GM23338 (cell line): ENCODE results near the gene OR52E5. TPM values are rescaled to one million over a fixed set of nuclear protein-coding genes. Genes with fewer than 3 reads are reported as not detected.

Source experiments
- ATAC-seq: fragments of 200-7000 bp; cut with Tn5 transposase; 3 replicates; pipeline ENCODE4 v1.9.1; 2020
- DNase-seq: peaks from one replicate; pipeline ENCODE4 v3.0.0-alpha.2; 2015; ENCODE audit warnings: low spot score
- H2AFZ ChIP-seq: fragments of 200-600 bp; sonication (generic); 2 replicates; pipeline ENCODE4 v1.8.0; 2016; ENCODE audit warnings: antibody characterized with exemption, mild to moderate bottlenecking, moderate library complexity
- H3F3A ChIP-seq: fragments of 200-600 bp; sonication (generic); replicated peaks from 2 replicates; pipeline ENCODE4 v1.8.0; 2017; ENCODE audit warnings: antibody characterized with exemption, mixed run types, low read depth
- H3K27ac ChIP-seq: fragments of 200-600 bp; sonication (generic); 2 replicates; pipeline ENCODE4 v1.6.1; 2016; ENCODE audit warnings: low read depth
- H3K27me3 ChIP-seq: fragments of 200-600 bp; sonication (generic); 2 replicates; pipeline ENCODE4 v1.8.0; 2016; ENCODE audit warnings: mild to moderate bottlenecking, mixed run types, moderate library complexity; ENCODE audit not compliant: insufficient read depth
- H3K36me3 ChIP-seq: fragments of 200-600 bp; sonication (generic); 2 replicates; pipeline ENCODE4 v1.8.0; 2016; ENCODE audit warnings: mild to moderate bottlenecking; ENCODE audit not compliant: insufficient read depth
- H3K4me1 ChIP-seq: fragments of 200-600 bp; sonication (generic); 2 replicates; pipeline ENCODE4 v1.8.0; 2016; ENCODE audit warnings: mild to moderate bottlenecking, moderate library complexity; ENCODE audit not compliant: insufficient read depth
- H3K4me2 ChIP-seq: fragments of 200-600 bp; sonication (generic); 2 replicates; pipeline ENCODE4 v1.7.1; 2017; ENCODE audit warnings: mixed run types
- H3K4me3 ChIP-seq: fragments of 200-600 bp; sonication (generic); 2 replicates; pipeline ENCODE4 v1.6.1; 2016; ENCODE audit warnings: mixed run types
- H3K79me2 ChIP-seq: fragments of 200-600 bp; sonication (generic); replicated peaks from 2 replicates; pipeline ENCODE4 v1.8.0; 2017; ENCODE audit warnings: mild to moderate bottlenecking; ENCODE audit not compliant: insufficient read depth
- H3K9me2 ChIP-seq: fragments of 200-600 bp; sonication (generic); 2 replicates; pipeline ENCODE4 v1.8.0; 2017; ENCODE audit not compliant: insufficient read depth
- H4K20me1 ChIP-seq: fragments of 200-600 bp; sonication (generic); replicated peaks from 2 replicates; pipeline ENCODE4 v1.8.0; 2017; ENCODE audit warnings: mild to moderate bottlenecking; ENCODE audit not compliant: insufficient read depth
- H3K27ac Mint-ChIP-seq: 2 replicates; pipeline ENCODE4 v1.8.0; 2020; ENCODE audit warnings: inconsistent platforms, mild to moderate bottlenecking, moderate library complexity, mixed read lengths
- H3K27me3 Mint-ChIP-seq: 3 replicates; pipeline ENCODE4 v1.8.0; 2022; ENCODE audit warnings: low read depth, mild to moderate bottlenecking, moderate library complexity, mixed read lengths, inconsistent platforms; ENCODE audit not compliant: insufficient read depth, poor library complexity
- H3K36me3 Mint-ChIP-seq: 3 replicates; pipeline ENCODE4 v1.8.0; 2021; ENCODE audit warnings: low read depth, mild to moderate bottlenecking, inconsistent platforms, moderate library complexity, mixed read lengths
- H3K4me1 Mint-ChIP-seq: 3 replicates; pipeline ENCODE4 v1.8.0; 2020; ENCODE audit warnings: mild to moderate bottlenecking, inconsistent platforms, mixed read lengths
- H3K4me3 Mint-ChIP-seq: 3 replicates; pipeline ENCODE4 v1.8.0; 2021; ENCODE audit warnings: moderate library complexity, mild to moderate bottlenecking, inconsistent platforms, mixed read lengths
- H3K9me3 Mint-ChIP-seq: 3 replicates; pipeline ENCODE4 v1.8.0; 2020; ENCODE audit warnings: moderate library complexity, mild to moderate bottlenecking, inconsistent platforms, mixed read lengths
- CREB1 ChIP-seq: fragments of 250-450 bp; sonication (Bioruptor Pico); IDR thresholded peaks from 2 replicates; pipeline ENCODE4 v1.5.0; 2020; ENCODE audit warnings: low read depth, mild to moderate bottlenecking, moderate library complexity
- EZH2 ChIP-seq: fragments of 200-600 bp; sonication (generic); IDR thresholded peaks from one replicate; pipeline ENCODE4 v1.8.0; 2017; ENCODE audit warnings: antibody characterized with exemption, mild to moderate bottlenecking, low read depth; ENCODE audit not compliant: unreplicated experiment
- EZH2phosphoT487 ChIP-seq: fragments of 200-600 bp; sonication (generic); IDR thresholded peaks from one replicate; pipeline ENCODE4 v1.8.1; 2018; ENCODE audit warnings: antibody characterized with exemption; ENCODE audit not compliant: unreplicated experiment
- JUNB ChIP-seq: IDR thresholded peaks from one replicate; pipeline ENCODE4 v1.6.1; 2016; ENCODE audit warnings: antibody characterized with exemption; ENCODE audit not compliant: unreplicated experiment
- NANOG ChIP-seq: IDR thresholded peaks from 2 replicates; pipeline ENCODE4 v1.6.1; 2016; ENCODE audit warnings: antibody characterized with exemption, borderline replicate concordance
- POLR2AphosphoS5 ChIP-seq: IDR thresholded peaks from 2 replicates; pipeline ENCODE4 v1.6.1; 2016; ENCODE audit warnings: antibody characterized with exemption, low read depth
- STAT1 ChIP-seq: IDR thresholded peaks from one replicate; pipeline ENCODE4 v1.6.1; 2016; ENCODE audit warnings: antibody characterized with exemption; ENCODE audit not compliant: unreplicated experiment
- ZNF114 ChIP-seq: fragments of 250-450 bp; sonication (Bioruptor Pico); IDR thresholded peaks from 2 replicates; pipeline ENCODE4 v1.5.0; 2020; ENCODE audit warnings: mild to moderate bottlenecking, moderate library complexity
- ZNF331 ChIP-seq: fragments of 250-450 bp; sonication (Bioruptor Pico); IDR thresholded peaks from 2 replicates; pipeline ENCODE4 v1.5.0; 2020; ENCODE audit warnings: low read depth, mild to moderate bottlenecking, moderate library complexity
- ZNF462 ChIP-seq: fragments of 250-450 bp; sonication (Bioruptor Pico); IDR thresholded peaks from 2 replicates; pipeline ENCODE4 v1.5.0; 2020; ENCODE audit warnings: mild to moderate bottlenecking, moderate library complexity
- polyA plus RNA-seq: library from polyadenylated mRNA; unstranded; fragments of >200 nt; fragmentation: Nextera tagmentation; extraction: Ambion mirVana; gene quantifications from 2 replicates; pipeline ENCODE4 v1.2.1, GENCODE V29; 2016
- total RNA-seq: library from RNA; depleted of rRNA; stranded (reverse); fragments of >200 nt; shearing (Covaris generic); gene quantifications from 2 replicates; pipeline ENCODE4 v1.2.3, GENCODE V29; 2014
- TF ChIP-seq, protein P1 (sequence below): IDR thresholded peaks from 2 replicates; pipeline ENCODE4 v1.6.1; 2016; ENCODE audit warnings: antibody characterized with exemption

The OR52E5 gene
- total and polyA plus RNA-seq, 2 experiments from 2014 or later, result not detected

DNA sequence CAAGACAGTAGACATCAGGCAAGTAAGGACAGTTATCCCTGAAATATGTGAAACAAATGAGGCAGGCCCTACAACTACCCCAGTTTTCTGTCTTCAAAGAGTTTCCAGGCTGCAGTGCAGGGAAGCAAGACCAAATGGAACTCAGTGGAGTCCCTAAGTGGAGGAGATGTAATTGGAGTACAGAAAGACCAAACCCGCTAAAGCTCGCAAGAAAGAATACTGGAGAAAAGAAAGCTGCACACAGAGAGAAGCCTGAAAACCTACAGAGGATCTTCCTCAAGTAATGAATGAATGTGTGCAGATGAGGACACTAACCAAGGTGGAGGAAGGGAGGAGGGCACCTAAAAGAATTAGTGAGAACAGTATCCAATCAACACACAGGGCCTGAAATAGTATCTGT lies 47.7 kb downstream of the OR52E5 start:
- DNase-seq (no peak), ATAC-seq (no peak)
- no peaks in the 10 kb centered on the region for H3K27me3 Mint-ChIP-seq
- H3K4me1 ChIP-seq, result no peaks in the 10 kb centered on the region
- H4K20me1 ChIP-seq, result no peaks in the 10 kb centered on the region
- no peak overlapping the region for H3K4me2 ChIP-seq
- H3K9me2 ChIP-seq, result no peaks in the 10 kb centered on the region
- H3K4me3 ChIP-seq, result no peak overlapping the region
- no peak overlapping the region for H2AFZ ChIP-seq
- no peak overlapping the region for H3K27ac Mint-ChIP-seq
- H3K36me3 ChIP-seq, result no peaks in the 10 kb centered on the region
- no peak overlapping the region for H3K27ac ChIP-seq
- H3K79me2 ChIP-seq, result no peaks in the 10 kb centered on the region
- no peak overlapping the region for H3K4me3 Mint-ChIP-seq
- no peaks in the 10 kb centered on the region for H3K27me3 ChIP-seq
- H3F3A ChIP-seq, result no peaks in the 10 kb centered on the region
- H3K4me1 Mint-ChIP-seq, result no peaks in the 10 kb centered on the region; the same call in 2 of the 3 replicates
- H3K9me3 Mint-ChIP-seq, result peaks cover 25% of the 10 kb centered on the region
- no peak for TF ChIP-seq NANOG
- no peak for TF ChIP-seq CREB1 (CRISPR knock-in tag)
- no peak for TF ChIP-seq POLR2AphosphoS5
- TF ChIP-seq ZNF114, result no peak
- TF ChIP-seq, protein P1, sequence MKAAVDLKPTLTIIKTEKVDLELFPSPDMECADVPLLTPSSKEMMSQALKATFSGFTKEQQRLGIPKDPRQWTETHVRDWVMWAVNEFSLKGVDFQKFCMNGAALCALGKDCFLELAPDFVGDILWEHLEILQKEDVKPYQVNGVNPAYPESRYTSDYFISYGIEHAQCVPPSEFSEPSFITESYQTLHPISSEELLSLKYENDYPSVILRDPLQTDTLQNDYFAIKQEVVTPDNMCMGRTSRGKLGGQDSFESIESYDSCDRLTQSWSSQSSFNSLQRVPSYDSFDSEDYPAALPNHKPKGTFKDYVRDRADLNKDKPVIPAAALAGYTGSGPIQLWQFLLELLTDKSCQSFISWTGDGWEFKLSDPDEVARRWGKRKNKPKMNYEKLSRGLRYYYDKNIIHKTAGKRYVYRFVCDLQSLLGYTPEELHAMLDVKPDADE, result no peak
- peaks cover 12% of the 10 kb centered on the region for H3K36me3 Mint-ChIP-seq

GRCh38 chr11:5941951-5942350 lies 48.9 kb downstream of the OR52E5 start, which contains the start of gene OR56A3:
TSS of gene OR56A3 (plus strand) at chr11:5942251. CDS start at chr11:5947347, 5,096 bp downstream.
- no peaks in the 10 kb centered on the region for H3K79me2 ChIP-seq
- ATAC-seq (no peak), DNase-seq (no peak)
- Mint-ChIP-seq H3K9me3 (peaks cover 18% of the 10 kb centered on the region), H3K27ac (no peak within 1 kb of the TSS), H3K36me3 (peaks cover 8% of the 10 kb centered on the region), H3K27me3 (no peaks in the 10 kb centered on the region), H3K4me1 (no peaks in the 10 kb centered on the region; the same call in 2 of the 3 replicates), H3K4me3 (no peak within 1 kb of the TSS)
- no peaks in the 10 kb centered on the region for H3K36me3 ChIP-seq
- H3K4me1 ChIP-seq, result no peaks in the 10 kb centered on the region
- H2AFZ ChIP-seq, result no peak within 1 kb of the TSS
- H3F3A ChIP-seq, result no peaks in the 10 kb centered on the region
- no peaks in the 10 kb centered on the region for H4K20me1 ChIP-seq
- no peaks in the 10 kb centered on the region for H3K9me2 ChIP-seq
- H3K4me2 ChIP-seq, result no peak within 1 kb of the TSS
- no peak within 1 kb of the TSS for H3K27ac ChIP-seq
- H3K4me3 ChIP-seq, result no peak within 1 kb of the TSS
- no peaks in the 10 kb centered on the region for H3K27me3 ChIP-seq
- TF ChIP-seq NANOG (no peak), ZNF331 (CRISPR knock-in tag) (no peak), EZH2 (no peak), EZH2phosphoT487 (no peak), ZNF462 (CRISPR knock-in tag) (no peak), STAT1 (no peak), ZNF114 (no peak), JUNB (no peak)
- TF ChIP-seq, protein P1, result no peak
